ENCODE measurements around the gene MAP1B.

GRCh38 chr5:72224946-72225463, 117.7 kb downstream of the MAP1B start:
- no peak for TF ChIP-seq CTCF (IDR thresholded peaks at IDR 0.05 in 4 of 5, conservative IDR thresholded peaks at IDR 0.05 in 1 of 5)
- no peak for TF ChIP-seq POLR2A (IDR thresholded peaks at IDR 0.05)
